Sigmoid colon (tissue), 4 donors: Measurements from ENCODE around the gene BRD4.

Experiments used
- CTCF ChIP-seq, 4 experiments: fragments of 450-650 bp in 3 of 4; fragments of 200-600 bp in 1 of 4; IDR thresholded peaks; one replicate each; pipeline ENCODE4 v1.5.1; 2016 to 2019; ENCODE audit warnings: antibody characterized with exemption in 4 of 4, mild to moderate bottlenecking in 3 of 4, moderate library complexity in 2 of 4
- EP300 ChIP-seq, 4 donors: sonication (generic); formaldehyde crosslinking; IDR thresholded peaks; one replicate each; pipeline ENCODE4 v1.6.1; 2017; ENCODE audit warnings: antibody characterized with exemption in 4 of 4
- POLR2A ChIP-seq, 2 donors: fragments of 450-650 bp; IDR thresholded peaks; one replicate each; pipeline ENCODE4 v1.6.1; 2016; ENCODE audit warnings: antibody characterized with exemption in 2 of 2, mild to moderate bottlenecking in 2 of 2, moderate library complexity in 2 of 2

GRCh38 chr19:15231271-15231670, 101.1 kb downstream of the BRD4 start:
- TF ChIP-seq POLR2A (IDR thresholded peaks at IDR 0.05) (no peak), CTCF (IDR thresholded peaks at IDR 0.05) (no peak), EP300 (IDR thresholded peaks at IDR 0.05) (no peak)
